Neuronal stem cell (in vitro differentiated cells): ENCODE results near the gene PAPPA.

Source experiments
- DNase-seq: peaks from one replicate; pipeline ENCODE4 v3.0.0-alpha.2; 2013; ENCODE audit warnings: low spot score
- H2AFZ ChIP-seq: one replicate; pipeline ENCODE4 v1.6.1; 2013; ENCODE audit warnings: mild to moderate bottlenecking, low read length, inconsistent platforms
- H2AK5ac ChIP-seq: 2 replicates; pipeline ENCODE4 v1.6.1; 2013; ENCODE audit warnings: low read depth, mild to moderate bottlenecking, inconsistent platforms, low read length, moderate library complexity, mixed read lengths
- H2BK120ac ChIP-seq: 2 replicates; pipeline ENCODE4 v1.6.1; 2013; ENCODE audit warnings: low read depth, mild to moderate bottlenecking, inconsistent platforms, low read length, moderate library complexity, mixed read lengths
- H2BK12ac ChIP-seq: one replicate; pipeline ENCODE4 v1.6.1; 2013; ENCODE audit warnings: low read length, inconsistent platforms
- H2BK15ac ChIP-seq: 2 replicates; pipeline ENCODE4 v1.6.1; 2013; ENCODE audit warnings: mild to moderate bottlenecking, low read length, inconsistent platforms, mixed read lengths
- H2BK5ac ChIP-seq: one replicate; pipeline ENCODE4 v1.6.1; 2013; ENCODE audit warnings: inconsistent platforms, mild to moderate bottlenecking, low read length, moderate library complexity
- H3K14ac ChIP-seq: one replicate; pipeline ENCODE4 v1.6.1; 2013; ENCODE audit warnings: low read length, inconsistent platforms
- H3K18ac ChIP-seq: 2 replicates; pipeline ENCODE4 v1.6.1; 2013; ENCODE audit warnings: low read length, inconsistent platforms
- H3K23ac ChIP-seq: 2 replicates; pipeline ENCODE4 v1.6.1; 2013; ENCODE audit warnings: low read depth, mild to moderate bottlenecking, mixed read lengths, low read length, inconsistent platforms; ENCODE audit not compliant: poor library complexity
- H3K27ac ChIP-seq: replicated peaks from 3 replicates; pipeline ENCODE4 v1.5.1; 2013; ENCODE audit warnings: low read length, inconsistent platforms
- H3K27me3 ChIP-seq, 3 experiments: 2 replicates each; pipeline ENCODE4 v1.6.1; 2013; ENCODE audit warnings: low read length in 3 of 3, mild to moderate bottlenecking in 2 of 3, inconsistent platforms in 1 of 3, low read depth in 1 of 3, mixed read lengths in 1 of 3, moderate library complexity in 1 of 3; ENCODE audit not compliant: control insufficient read depth in 3 of 3, insufficient read depth in 3 of 3
- H3K36me3 ChIP-seq, 2 donors: replicated peaks in 1 of 2; 2 replicates each; pipeline ENCODE4 v1.6.1; 2013; ENCODE audit warnings: low read length in 2 of 2; ENCODE audit not compliant: control insufficient read depth in 2 of 2, insufficient read depth in 2 of 2
- H3K4ac ChIP-seq: 2 replicates; pipeline ENCODE4 v1.6.1; 2013; ENCODE audit warnings: inconsistent platforms, mild to moderate bottlenecking, low read length, moderate library complexity
- H3K4me1 ChIP-seq, 2 donors: 1 replicate in 1 of 2; 2 replicates in 1 of 2; pipeline ENCODE4 v1.6.1; 2013; ENCODE audit warnings: low read length in 2 of 2, low read depth in 1 of 2; ENCODE audit not compliant: control insufficient read depth in 2 of 2, insufficient read depth in 1 of 2
- H3K4me2 ChIP-seq: one replicate; pipeline ENCODE4 v1.6.1; 2013; ENCODE audit warnings: mild to moderate bottlenecking, low read length, inconsistent platforms; ENCODE audit not compliant: insufficient read depth, poor library complexity, severe bottlenecking
- H3K4me3 ChIP-seq, 2 donors: 2 replicates each; pipeline ENCODE4 v1.5.1; 2013; ENCODE audit warnings: low read length in 2 of 2, mild to moderate bottlenecking in 2 of 2, inconsistent platforms in 1 of 2, moderate library complexity in 1 of 2
- H3K79me1 ChIP-seq: one replicate; pipeline ENCODE4 v1.6.1; 2013; ENCODE audit warnings: low read depth, mild to moderate bottlenecking, inconsistent platforms, low read length, moderate library complexity
- H3K9ac ChIP-seq: one replicate; pipeline ENCODE4 v1.6.1; 2013; ENCODE audit warnings: mild to moderate bottlenecking, low read depth, low read length, inconsistent platforms; ENCODE audit not compliant: poor library complexity
- H3K9me3 ChIP-seq, 2 donors: replicated peaks in 1 of 2; 2 replicates each; pipeline versions ENCODE3 to v1.6.1; 2013; ENCODE audit warnings: low read length in 2 of 2, mild to moderate bottlenecking in 2 of 2, inconsistent platforms in 1 of 2, low read depth in 1 of 2, mixed read lengths in 1 of 2, moderate library complexity in 1 of 2; ENCODE audit not compliant: control insufficient read depth in 2 of 2, insufficient read depth in 1 of 2
- H4K8ac ChIP-seq: one replicate; pipeline ENCODE4 v1.6.1; 2013; ENCODE audit warnings: low read depth, mild to moderate bottlenecking, inconsistent platforms, low read length, moderate library complexity
- H4K91ac ChIP-seq: one replicate; pipeline ENCODE4 v1.6.1; 2013; ENCODE audit warnings: low read length, low read depth, mild to moderate bottlenecking, inconsistent platforms; ENCODE audit not compliant: poor library complexity
- WGBS, 2 donors: extraction: QIAGEN DNeasy Blood & Tissue Kit; methylation state at CpG; one replicate each; pipeline ENCODE4 v1.1.7; 2013; ENCODE audit warnings: missing lambda C conversion rate in 2 of 2, mixed read lengths in 1 of 2; ENCODE audit not compliant: insufficient read length in 2 of 2, insufficient replicate concordance in 1 of 2; ENCODE audit errors: extremely low coverage in 2 of 2; 5-methylcytosine and 5-hydroxymethylcytosine counted together

PAPPA gene

GRCh38 chr9:116260531-116260930, 106.9 kb downstream of the PAPPA start:
- no peak overlapping the region for H3K9ac ChIP-seq
- no peaks in the 10 kb centered on the region for H3K9me3 ChIP-seq
- H4K91ac ChIP-seq, result no peak overlapping the region
- H3K79me1 ChIP-seq, result no peaks in the 10 kb centered on the region
- no peak overlapping the region for H3K23ac ChIP-seq
- H3K27ac ChIP-seq, result no peak overlapping the region
- H3K14ac ChIP-seq, result no peak overlapping the region
- no CpG with 5 or more reads among the region's 2 CpGs for WGBS, 2 donors
- H3K18ac ChIP-seq, result no peak overlapping the region
- H3K36me3 ChIP-seq, result peaks cover 0 to 6% of the 10 kb centered on the region in 2 donors
- no peak overlapping the region for H2AK5ac ChIP-seq
- no peak overlapping the region for H3K4ac ChIP-seq
- H2BK120ac ChIP-seq, result no peak overlapping the region
- no peak overlapping the region for H2BK12ac ChIP-seq
- no peak overlapping the region for H3K4me2 ChIP-seq
- H3K27me3 ChIP-seq, result peaks cover 0 to 2% (median 0%) of the 10 kb centered on the region in 3 experiments
- no peak overlapping the region for H2AFZ ChIP-seq
- H2BK5ac ChIP-seq, result no peak overlapping the region
- H3K4me3 ChIP-seq, result no peak overlapping the region
- no peak for DNase-seq
- no peak overlapping the region for H4K8ac ChIP-seq
- no peak overlapping the region for H2BK15ac ChIP-seq
- no peaks in the 10 kb centered on the region for H3K4me1 ChIP-seq

GRCh38 chr9:116262448-116262847, 108.9 kb downstream of the PAPPA start:
- no peak overlapping the region for H3K14ac ChIP-seq
- H2BK12ac ChIP-seq, result no peak overlapping the region
- no peak overlapping the region for H4K91ac ChIP-seq
- H3K4me1 ChIP-seq, result no peaks in the 10 kb centered on the region
- no peak overlapping the region for H3K4me3 ChIP-seq
- no peak overlapping the region for H3K18ac ChIP-seq
- peaks cover 0 to 23% of the 10 kb centered on the region in 2 donors for H3K36me3 ChIP-seq
- H3K9ac ChIP-seq, result no peak overlapping the region
- H3K4me2 ChIP-seq, result no peak overlapping the region
- no CpG with 5 or more reads among the region's 5 CpGs for WGBS, 2 donors
- no peak overlapping the region for H3K27ac ChIP-seq
- no peak overlapping the region for H3K23ac ChIP-seq
- H3K79me1 ChIP-seq, result no peaks in the 10 kb centered on the region
- H2BK15ac ChIP-seq, result no peak overlapping the region
- no peak for DNase-seq
- H2BK120ac ChIP-seq, result no peak overlapping the region
- H4K8ac ChIP-seq, result no peak overlapping the region
- no peak overlapping the region for H2AK5ac ChIP-seq
- peaks cover 0 to 2% (median 0%) of the 10 kb centered on the region in 3 experiments for H3K27me3 ChIP-seq
- H3K9me3 ChIP-seq, result no peaks in the 10 kb centered on the region
- no peak overlapping the region for H3K4ac ChIP-seq
- no peak overlapping the region for H2BK5ac ChIP-seq
- no peak overlapping the region for H2AFZ ChIP-seq

- H3K27ac ChIP-seq, result no peak overlapping the region
- H4K91ac ChIP-seq, result no peak overlapping the region
- no CpG with 5 or more reads among the region's 1 CpG for WGBS, 2 donors
- no peak overlapping the region for H2BK12ac ChIP-seq
- no peak overlapping the region for H2BK120ac ChIP-seq
- H3K14ac ChIP-seq, result no peak overlapping the region
- H3K79me1 ChIP-seq, result no peaks in the 10 kb centered on the region
- H2BK5ac ChIP-seq, result no peak overlapping the region
- H3K9ac ChIP-seq, result no peak overlapping the region
- H3K27me3 ChIP-seq, result peaks cover 0 to 2% (median 0%) of the 10 kb centered on the region in 3 experiments
- H3K9me3 ChIP-seq, result no peaks in the 10 kb centered on the region
- no peak overlapping the region for H2AFZ ChIP-seq
- no peak overlapping the region for H3K4ac ChIP-seq
- H3K4me3 ChIP-seq, result no peak overlapping the region
- no peaks in the 10 kb centered on the region for H3K4me1 ChIP-seq
- no peak for DNase-seq
- no peak overlapping the region for H3K18ac ChIP-seq
- no peak overlapping the region for H4K8ac ChIP-seq
- no peak overlapping the region for H2AK5ac ChIP-seq
- no peak overlapping the region for H3K23ac ChIP-seq
- H3K4me2 ChIP-seq, result no peak overlapping the region
- no peak overlapping the region for H2BK15ac ChIP-seq
- H3K36me3 ChIP-seq, result peaks cover 0 to 29% of the 10 kb centered on the region in 2 donors
These were observed 110.8 kb downstream of the PAPPA start for GRCh38 chr9:116264361-116264760.

- Histone ChIP-seq H3K27me3 (peaks cover 0 to 2% (median 0%) of the 10 kb centered on the region in 3 experiments), H4K8ac (no peak overlapping the region), H2AK5ac (no peak overlapping the region), H2BK120ac (no peak overlapping the region), H3K36me3 (peaks cover 0 to 51% of the 10 kb centered on the region in 2 donors), H4K91ac (no peak overlapping the region), H3K9ac (no peak overlapping the region), H3K18ac (no peak overlapping the region), H3K4me1 (peaks cover 0 to 6% of the 10 kb centered on the region in 2 donors), H3K4ac (no peak overlapping the region), H3K27ac (no peak overlapping the region), H2AFZ (no peak overlapping the region), H3K23ac (no peak overlapping the region), H3K4me2 (no peak overlapping the region), H3K4me3 (no peak overlapping the region), H3K9me3 (peaks cover 0 to 8% of the 10 kb centered on the region in 2 donors), H3K14ac (no peak overlapping the region), H3K79me1 (no peaks in the 10 kb centered on the region), H2BK12ac (no peak overlapping the region), H2BK5ac (no peak overlapping the region), H2BK15ac (no peak overlapping the region)
- no CpG with 5 or more reads among the region's 1 CpG for WGBS, 2 donors
- DNase-seq, result no peak
These were observed 113.4 kb downstream of the PAPPA start for GRCh38 chr9:116267021-116267420.
